GM12873 (cell line): Measurements from ENCODE around the gene C14orf119.

Experiments used
- CTCF ChIP-seq: IDR thresholded peaks from 2 replicates; pipeline ENCODE4 v1.5.1; 2012; ENCODE audit warnings: low read depth, mild to moderate bottlenecking, moderate library complexity, low read length, control low read depth; ENCODE audit not compliant: insufficient read depth; ENCODE audit errors: missing control alignments

C14orf119 gene

GRCh38 chr14:23137192-23137812, 42.0 kb downstream of the C14orf119 start:
- TF ChIP-seq CTCF = no peak

GRCh38 chr14:23137813-23138535, 42.7 kb downstream of the C14orf119 start:
- TF ChIP-seq CTCF = no peak

- no peak for TF ChIP-seq CTCF
Observed at GRCh38 chr14:23139874-23140273, 44.6 kb downstream of the C14orf119 start.

- TF ChIP-seq CTCF = no peak
Observed at GRCh38 chr14:23140371-23140770, 45.1 kb downstream of the C14orf119 start.

GRCh38 chr14:23141706-23142444, 46.6 kb downstream of the C14orf119 start:
- no peak for TF ChIP-seq CTCF

- TF ChIP-seq CTCF = no peak
Observed at GRCh38 chr14:23142826-23143225, 47.5 kb downstream of the C14orf119 start.

GRCh38 chr14:23143911-23144310, 48.6 kb downstream of the C14orf119 start:
- TF ChIP-seq CTCF = no peak
